Epithelial cell of proximal tubule (primary cell): ENCODE measurements around the gene DAAM1. TPM values are rescaled to one million over a fixed set of nuclear protein-coding genes. Genes with fewer than 3 reads are reported as not detected.

Experiments
- DNase-seq: peaks from one replicate; pipeline ENCODE4 v3.0.0-alpha.2; 2011; ENCODE audit warnings: low read depth
- H3K4me3 ChIP-seq: 2 replicates; pipeline ENCODE4 v1.5.1; 2011; ENCODE audit warnings: low read depth, mild to moderate bottlenecking, low read length
- CTCF ChIP-seq: conservative IDR thresholded peaks from 2 replicates; pipeline ENCODE4 v1.5.1; 2012; ENCODE audit warnings: low read depth, mild to moderate bottlenecking, low read length
- total RNA-seq: library from RNA; depleted of rRNA; stranded (reverse); fragments of >200 nt; gene quantifications from 2 replicates; pipeline ENCODE4 v1.2.3, GENCODE V29; 2015

DAAM1 gene
- total RNA-seq, 1 donor from 2014 or later, result 17.5 TPM

DNA sequence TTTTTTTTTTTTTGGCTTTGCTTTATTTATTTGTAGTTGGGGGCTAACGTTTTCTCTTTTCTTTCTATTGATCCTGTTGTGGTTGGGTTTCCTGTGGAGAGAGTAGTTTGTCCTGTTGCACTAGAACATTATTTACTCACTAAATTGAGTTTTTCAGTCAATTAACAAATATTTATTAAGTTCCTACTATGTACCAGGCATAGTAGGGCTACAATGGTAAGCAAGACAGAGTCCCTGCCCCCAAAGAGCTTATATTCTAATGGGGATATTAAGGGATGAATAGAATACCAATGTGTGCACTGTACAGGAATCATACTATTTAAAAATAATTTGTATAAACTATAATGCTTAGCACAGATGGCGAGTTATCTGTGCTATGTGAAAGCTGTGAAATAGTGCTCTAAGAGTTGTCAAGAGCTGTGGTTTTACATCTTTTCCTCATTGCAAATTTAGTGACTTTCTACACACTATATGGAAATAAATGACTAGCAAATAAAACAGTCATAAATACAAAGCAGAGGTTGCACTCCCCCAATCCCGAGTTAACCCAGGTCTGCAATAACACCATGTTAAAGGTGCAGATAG lies 181.8 kb downstream of the DAAM1 start:
- TF ChIP-seq CTCF, result no peak
- DNase-seq, result no peak

DNA sequence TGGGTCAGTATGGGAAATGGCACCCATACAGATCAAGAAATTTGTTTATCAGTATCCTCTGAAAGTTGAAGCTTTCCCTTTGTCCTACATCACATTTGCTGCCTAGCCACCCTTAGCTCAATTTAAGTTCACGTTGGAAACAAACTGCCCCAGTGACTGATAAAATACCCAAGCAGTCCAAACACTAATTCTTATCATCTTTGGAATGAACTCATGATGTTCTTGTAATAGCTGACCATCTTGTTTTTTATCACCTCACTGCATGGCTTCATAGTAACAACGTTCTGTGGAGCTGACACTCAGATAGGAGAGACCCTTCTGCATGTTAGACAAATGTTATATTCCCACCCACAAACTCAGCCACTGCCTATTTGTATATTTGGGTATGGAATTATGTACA lies 183.3 kb downstream of the DAAM1 start:
- no peak overlapping the region for H3K4me3 ChIP-seq
- DNase-seq, result no peak
- TF ChIP-seq CTCF, result no peak

More for the DNA sequence above, 181.8 kb downstream of the DAAM1 start:
- no peak overlapping the region for H3K4me3 ChIP-seq

DNA sequence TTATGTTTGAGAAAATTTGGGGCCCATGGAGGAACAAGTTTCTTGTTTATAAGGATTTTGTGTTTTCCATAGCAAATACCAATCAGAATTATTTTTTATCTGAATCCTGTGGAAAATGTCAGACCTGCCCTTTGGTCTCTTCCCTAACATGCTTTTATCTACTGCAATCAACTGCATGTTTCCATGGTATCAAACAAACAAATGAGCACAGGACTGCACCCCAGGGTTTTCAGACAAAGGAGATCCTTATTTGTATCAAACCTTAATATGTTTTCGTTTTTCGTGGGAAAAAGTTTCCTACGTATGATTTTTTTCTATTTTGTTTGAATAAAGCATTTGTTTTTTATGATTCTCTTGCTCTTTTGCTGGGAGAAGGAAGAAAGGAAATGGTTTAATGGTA lies 185.6 kb downstream of the DAAM1 start:
- no peak overlapping the region for H3K4me3 ChIP-seq
- TF ChIP-seq CTCF, result no peak
- DNase-seq, result no peak

GRCh38 chr14:59376686-59377085 lies 188.2 kb downstream of the DAAM1 start:
- no peak overlapping the region for H3K4me3 ChIP-seq
- no peak for DNase-seq
- TF ChIP-seq CTCF, result no peak

DNA sequence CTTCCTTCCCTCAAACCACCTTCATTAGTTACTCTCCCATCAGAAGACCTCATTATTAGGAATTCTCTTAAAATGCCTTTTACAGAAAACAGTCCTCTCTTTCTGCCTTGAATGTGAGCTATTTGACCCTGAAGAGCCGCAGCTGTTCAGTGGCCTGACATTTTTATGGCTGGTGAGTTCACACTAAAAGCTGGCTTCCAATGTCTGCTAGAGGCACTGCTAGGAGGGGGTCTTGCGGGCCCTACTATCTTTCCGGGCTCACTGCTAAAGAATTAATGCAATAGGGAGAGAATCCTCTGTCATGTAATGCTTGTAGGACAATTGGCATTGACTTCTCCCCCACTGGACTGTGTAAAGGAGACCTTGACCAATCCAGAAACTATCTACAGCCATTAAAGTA lies 189.0 kb downstream of the DAAM1 start:
- no peak for TF ChIP-seq CTCF
- no peak for DNase-seq
- no peak overlapping the region for H3K4me3 ChIP-seq

- no peak for TF ChIP-seq CTCF
- DNase-seq, result no peak
- no peak overlapping the region for H3K4me3 ChIP-seq
Observed at GRCh38 chr14:59377991-59378601, 189.6 kb downstream of the DAAM1 start.

GRCh38 chr14:59389936-59390335 lies 201.5 kb downstream of the DAAM1 start:
- TF ChIP-seq CTCF, result no peak
- DNase-seq, result no peak

More at GRCh38 chr14:59389936-59390335, 201.5 kb downstream of the DAAM1 start:
- H3K4me3 ChIP-seq, result no peak overlapping the region
